GM21390 (cell line): ENCODE measurements around the gene RAB3A.
A peak's percentile ranks its signal among the peaks of the same experiment; 100 is the strongest.
"Not testable (repeated sequence)": the region's sequence is repeated elsewhere in the genome, so short reads cannot be mapped to it uniquely, and the experiment has no call there.

Experiments
- ATAC-seq: cut with Tn5 transposase; IDR thresholded peaks from one replicate; pipeline ENCODE4 v1.9.1; 2021; ENCODE audit not compliant: unreplicated experiment

The RAB3A gene

GRCh38 chr19:18224525-18225354 lies 20.9 kb upstream of the RAB3A start:
- ATAC-seq, result peak; percentile 88

DNA sequence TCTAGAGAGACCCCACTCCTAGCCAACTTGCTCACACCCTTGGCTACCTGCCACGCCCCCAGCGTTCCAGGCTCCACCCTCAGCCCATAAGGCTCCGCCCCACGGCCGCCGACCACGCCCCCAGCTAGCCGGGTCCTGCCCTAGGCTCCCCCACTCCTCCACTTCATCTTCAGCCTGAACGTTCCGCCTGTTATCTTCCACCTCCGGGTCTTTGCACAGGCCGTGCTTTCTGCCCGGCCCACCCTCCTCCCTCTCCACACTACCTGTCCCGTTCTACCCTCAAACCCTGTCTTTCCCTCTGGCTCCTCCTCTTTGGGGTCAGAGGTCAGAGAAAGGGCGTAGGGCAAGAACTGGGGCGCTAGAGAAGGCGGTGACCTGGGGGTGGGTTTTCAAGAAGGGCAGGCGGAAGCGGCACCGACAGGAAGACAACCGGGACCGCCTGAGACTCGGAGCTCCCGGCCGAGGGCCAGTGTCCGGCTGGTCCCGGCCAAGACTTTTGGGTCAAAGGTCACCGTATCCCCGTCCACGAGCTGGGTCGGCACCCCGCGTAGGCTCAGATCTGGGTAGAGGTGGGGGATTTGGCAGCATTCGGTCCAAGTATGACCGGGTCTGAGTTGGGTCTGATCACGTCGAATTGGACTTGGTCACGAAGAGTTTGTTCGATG lies 20.1 kb upstream of the RAB3A start:
- ATAC-seq, result no peak

DNA sequence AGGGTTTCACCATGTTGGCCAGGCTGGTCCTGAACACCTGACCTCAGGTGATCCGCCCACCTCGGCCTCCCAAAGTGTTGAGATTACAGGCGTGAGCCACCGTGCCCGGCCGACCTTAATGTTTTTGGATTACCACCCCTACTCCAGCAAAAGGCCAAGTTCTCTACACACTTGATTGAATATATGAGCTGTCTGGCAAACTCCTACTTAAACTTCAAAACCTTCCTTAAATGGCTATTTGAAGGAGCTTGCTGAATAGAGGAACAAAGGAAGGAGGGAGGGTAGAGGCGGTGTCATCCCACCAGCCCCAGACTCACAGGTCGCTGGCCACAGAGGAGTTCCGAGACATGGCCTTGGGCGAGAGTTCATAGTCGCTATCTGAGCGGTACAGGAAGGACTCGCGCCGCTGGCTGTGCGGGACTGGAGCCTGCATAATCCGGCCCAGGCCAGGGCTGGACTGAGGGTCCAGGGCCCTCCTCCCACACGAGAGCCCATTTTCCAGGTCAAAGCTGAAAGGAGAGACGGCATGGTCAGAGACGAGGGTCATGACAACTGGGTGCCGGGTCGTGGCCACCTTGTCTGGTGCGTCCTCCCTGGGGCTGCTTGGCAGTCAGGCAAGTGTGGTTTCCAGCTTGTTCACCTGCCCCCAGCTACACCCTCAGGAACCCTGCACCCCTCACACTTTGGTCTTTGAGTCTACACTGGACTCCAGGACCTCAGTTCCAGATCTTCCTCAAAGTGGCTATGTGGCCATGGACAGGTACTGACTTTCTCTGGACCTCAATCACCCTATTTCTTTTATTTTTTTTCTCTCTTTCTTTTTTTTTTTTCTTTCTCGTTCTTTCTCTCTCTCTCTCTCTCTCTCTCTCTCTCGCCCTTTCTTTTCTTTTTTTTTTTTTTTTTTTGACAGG lies 18.2 kb upstream of the RAB3A start:
- no peak for ATAC-seq

- ATAC-seq, result no peak
These were observed 16.9 kb upstream of the RAB3A start for GRCh38 chr19:18220632-18221275.

DNA sequence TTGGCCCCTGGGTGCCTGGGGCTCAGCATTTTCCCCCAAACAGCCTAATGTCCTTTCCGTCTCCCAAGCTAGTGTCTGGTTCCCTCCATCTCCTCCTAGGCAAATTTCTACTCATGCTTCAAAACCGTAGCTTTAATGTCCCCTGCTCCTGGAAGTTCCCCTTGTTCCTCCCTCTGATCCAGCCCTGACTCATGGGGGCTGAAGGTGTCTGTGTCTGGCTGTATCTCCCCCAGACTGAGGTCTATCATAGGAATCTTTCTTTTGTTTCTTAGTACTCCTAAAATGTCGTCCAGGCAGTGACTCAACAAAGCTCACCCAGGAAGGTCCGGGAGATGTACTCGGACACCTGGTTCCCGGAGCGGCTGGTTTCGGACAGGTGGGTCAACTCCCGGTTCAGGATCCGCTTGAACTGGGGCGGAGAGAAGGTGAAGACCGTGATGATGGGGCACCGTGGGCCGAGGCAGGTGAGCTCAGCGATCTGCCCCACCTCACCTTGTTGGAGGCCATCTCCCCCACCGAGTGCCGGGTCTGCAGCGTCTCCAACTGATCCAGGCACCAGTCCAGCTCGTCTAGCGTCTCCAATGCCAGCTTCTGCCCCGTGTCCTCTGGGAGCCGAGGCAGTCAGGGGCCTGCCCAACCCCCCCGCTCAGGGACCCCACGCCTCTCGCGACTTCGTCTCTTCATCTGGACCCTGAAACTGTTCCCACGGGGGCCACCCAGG lies 16.2 kb upstream of the RAB3A start:
- ATAC-seq, result no peak

- no peak for ATAC-seq
These were observed 14.8 kb upstream of the RAB3A start for GRCh38 chr19:18218600-18218999.

DNA sequence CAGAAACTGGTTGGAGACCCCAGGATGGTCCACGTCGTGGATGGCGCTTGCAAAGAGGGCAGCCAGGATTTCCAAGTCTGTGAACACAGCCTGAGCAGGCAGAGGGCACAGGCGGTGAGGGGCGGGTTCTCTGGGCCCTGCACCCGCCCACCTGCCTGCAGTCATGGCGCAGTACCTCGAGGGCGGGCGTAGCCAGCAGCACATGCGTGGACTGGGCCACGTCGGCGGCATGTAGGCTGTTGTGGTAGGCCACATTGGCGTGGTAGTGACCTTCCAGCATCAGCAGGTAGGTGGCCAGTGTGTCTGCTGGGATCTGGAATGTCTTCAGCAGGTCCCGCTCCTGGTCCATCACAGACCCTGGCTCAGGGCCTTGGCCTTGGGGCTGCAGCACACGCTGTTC lies 14.3 kb upstream of the RAB3A start:
- no peak for ATAC-seq

DNA sequence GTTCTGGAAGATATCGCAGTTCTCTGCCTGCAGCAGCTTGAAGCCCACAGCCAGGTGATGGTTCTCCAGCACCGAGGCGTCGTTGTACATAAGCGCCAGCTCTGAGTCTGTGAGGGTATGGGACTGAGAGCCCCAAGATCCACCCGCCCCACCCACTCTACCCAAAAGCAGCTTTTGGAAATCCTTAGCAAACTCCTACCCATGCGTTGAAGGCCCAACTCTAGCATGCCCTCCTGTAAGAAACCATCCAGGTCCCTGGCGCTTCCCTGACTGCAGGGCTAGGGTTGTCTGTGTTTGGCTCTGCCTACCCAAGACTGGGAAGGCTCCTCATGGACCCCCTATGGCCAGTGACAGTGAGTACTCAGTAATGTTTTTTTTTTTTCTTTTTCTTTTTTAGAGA lies 12.9 kb upstream of the RAB3A start:
- ATAC-seq, result no peak

- no peak for ATAC-seq
These were observed 11.1 kb upstream of the RAB3A start for GRCh38 chr19:18214779-18215433.

- no peak for ATAC-seq
These were observed 7.8 kb upstream of the RAB3A start for GRCh38 chr19:18211683-18212082.

GRCh38 chr19:18209912-18210311 lies 6.1 kb upstream of the RAB3A start:
- not testable (repeated sequence) for ATAC-seq

DNA sequence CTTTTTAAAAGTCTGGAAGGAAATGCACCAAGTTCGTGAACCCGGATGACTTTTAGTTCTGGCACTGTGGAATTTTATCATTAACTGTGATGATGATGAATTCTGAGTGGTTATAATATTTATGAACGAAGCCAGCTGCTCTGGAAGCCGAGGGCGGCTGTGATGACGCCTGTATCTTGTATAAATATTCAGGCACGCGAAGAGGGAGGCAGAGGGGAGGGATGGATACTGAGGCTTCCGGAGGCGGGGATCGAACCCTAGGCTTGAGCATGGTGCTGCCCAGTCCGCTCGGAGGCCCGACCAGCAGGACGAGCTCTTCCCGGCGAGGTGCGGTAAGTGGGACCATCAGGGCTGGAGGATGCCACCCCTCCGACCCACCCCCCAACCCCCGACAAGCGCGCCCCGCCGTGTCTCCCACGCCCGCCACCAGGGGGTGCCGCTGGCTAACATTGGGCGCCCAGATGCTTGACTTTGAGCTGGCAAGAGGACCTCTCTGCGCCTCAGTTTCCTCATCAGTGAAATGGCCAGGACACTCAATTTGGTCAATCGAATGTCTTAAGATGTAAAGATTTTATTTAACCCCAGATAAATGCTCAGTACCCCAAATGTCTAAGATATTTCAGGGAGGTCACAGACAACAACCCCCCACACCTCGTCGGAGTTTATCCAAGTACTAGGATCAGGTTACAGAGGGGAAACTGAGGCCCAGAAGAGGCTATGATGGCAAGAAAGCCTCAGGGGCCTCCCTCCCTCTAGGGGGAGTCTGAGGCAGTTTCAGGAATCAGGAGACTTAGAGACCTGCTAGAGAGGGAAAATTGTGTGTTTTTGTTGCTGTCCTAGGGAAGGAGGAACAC lies 4.5 kb upstream of the RAB3A start:
- no peak for ATAC-seq

DNA sequence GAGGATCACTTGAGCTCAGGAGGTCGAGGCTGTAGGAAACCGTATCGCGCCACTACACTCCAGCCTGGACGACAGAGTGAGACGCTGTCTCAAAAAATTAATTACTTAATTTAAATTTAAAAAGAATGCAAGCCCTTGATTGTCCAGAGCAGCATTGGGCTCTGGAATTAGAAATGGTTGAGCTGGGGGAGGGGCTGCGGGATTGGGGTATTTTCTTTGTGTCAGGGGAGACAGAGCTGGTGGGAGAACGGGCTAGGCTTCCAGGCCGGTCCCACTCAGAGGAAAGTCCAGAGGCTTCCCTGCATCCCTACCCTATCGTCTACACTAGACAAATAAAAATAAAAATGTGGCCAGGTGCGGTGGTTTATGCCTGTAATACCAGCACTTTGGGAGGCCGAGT lies 2.2 kb upstream of the RAB3A start:
- ATAC-seq, result no peak

- no peak for ATAC-seq
These were observed 1.5 kb upstream of the RAB3A start for GRCh38 chr19:18205200-18205892.

DNA sequence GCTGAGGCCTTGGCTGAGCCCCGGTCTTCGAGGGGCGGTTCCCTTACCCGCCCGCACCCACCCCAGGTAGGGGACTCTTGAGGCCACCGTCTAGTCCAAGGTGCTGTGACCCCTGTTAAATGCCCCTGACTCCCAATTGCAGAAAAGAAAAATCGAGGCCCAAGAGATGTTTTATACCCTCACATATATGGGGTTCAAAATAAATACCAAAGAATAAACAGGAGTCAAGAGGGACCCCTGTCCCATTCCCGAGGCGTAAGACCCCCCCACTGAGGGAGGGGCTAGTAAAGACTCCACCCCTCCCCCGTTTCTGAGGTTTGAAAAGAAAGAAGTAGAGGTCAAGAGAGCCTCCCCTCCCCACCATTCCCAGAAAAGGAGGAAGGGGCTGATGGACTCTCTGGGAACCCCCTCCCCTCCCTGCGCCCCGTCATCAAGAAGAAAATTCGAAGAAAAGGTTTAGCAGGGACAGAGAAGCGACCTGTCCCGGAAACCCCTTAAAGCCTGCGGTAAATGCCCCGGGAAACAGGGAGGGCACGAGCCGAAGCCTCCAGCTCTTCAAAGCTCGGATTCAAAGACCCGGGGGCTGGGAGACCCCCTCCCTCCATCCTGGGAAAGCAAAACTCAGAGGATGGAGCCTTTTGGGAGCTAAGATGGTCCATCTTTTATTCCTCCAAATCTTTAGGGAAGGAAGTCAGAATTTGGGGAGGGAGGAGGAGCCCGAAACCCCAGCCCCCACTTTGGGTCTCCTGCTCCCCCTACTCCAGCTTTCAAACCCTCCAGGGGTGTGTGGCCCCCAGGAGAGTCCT lies 755 bp upstream of the RAB3A start:
- no peak for ATAC-seq

DNA sequence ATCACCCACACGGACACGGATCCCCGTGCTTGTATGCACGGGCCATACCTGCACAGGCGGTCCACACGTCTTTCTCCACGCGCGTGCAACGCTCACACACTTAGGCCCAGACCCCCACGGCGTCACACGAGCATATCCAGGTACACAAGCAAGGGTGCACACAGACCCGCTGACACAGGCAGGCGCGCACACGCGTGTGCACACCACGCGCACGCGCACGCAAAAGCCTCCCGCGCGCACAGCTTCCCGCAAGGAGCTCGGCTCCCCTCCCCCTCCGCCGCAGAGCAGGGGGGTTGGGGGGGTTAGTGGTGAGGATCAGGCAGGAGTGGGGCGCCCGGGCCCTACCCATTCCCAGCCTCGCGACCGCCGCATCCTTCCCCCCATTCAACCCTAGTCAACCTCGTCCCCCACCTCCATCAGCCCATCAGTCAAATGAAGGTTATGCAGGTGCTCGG lies 407 bp downstream of the RAB3A start:
- no peak for ATAC-seq

DNA sequence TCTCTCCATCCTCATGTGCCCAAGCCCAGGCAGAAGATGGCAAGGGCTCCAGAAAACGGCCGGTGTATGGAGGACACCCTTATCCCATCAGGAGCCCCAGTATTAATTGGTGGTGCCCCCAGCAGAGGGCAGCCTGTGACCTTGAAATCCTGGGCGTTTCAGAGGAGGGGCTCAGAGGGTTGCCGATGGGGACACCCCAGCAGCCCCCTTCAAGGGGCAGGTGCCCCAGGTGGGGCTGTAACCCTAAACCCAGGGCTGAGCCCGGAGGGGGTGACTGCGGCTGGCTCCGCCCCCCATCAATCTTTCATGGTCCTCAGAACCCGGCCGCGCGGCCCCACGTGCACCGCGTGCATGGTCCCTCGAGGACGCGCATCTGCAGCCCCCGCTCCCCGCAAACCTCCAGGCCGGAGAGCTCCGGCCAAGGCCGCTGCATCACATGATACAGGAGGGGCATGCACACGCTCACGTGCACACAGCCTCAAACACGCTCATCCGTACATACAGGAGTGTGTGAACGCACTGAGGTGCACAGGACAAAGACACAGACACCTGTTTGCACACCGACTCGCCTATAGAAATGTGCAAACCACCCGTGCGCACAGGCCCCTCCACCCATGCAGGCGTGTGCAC lies 949 bp downstream of the RAB3A start:
- no peak for ATAC-seq
